Activated naive CD4-positive, alpha-beta T cell treated with anti-CD3 and anti-CD28 coated beads, Interleukin-2, amount 10 ng/mL, durations not matched to agents 7 days and 5 days (primary cell): Measurements from ENCODE around the gene TP53TG5.
A peak's percentile ranks its signal among the peaks of the same experiment; 100 is the strongest.

Experiments used
- CTCF ChIA-PET: fragments of 350-600 bp; sonication (Branson Sonifier 250); formaldehyde crosslinking; loops from one replicate; lab custom pipeline; 2021; ENCODE audit warnings: antibody characterized with exemption; lab: Charles Lee
- DNase-seq: peaks from one replicate; pipeline ENCODE4 v3.0.0-alpha.2; 2020
- H3K27ac Mint-ChIP-seq: one replicate; pipeline ENCODE4 v1.8.0; 2021; ENCODE audit warnings: mild to moderate bottlenecking, moderate library complexity, mixed read lengths
- H3K27me3 Mint-ChIP-seq: one replicate; pipeline ENCODE4 v1.8.0; 2021; ENCODE audit warnings: mild to moderate bottlenecking, mixed read lengths
- H3K36me3 Mint-ChIP-seq: one replicate; pipeline ENCODE4 v1.8.0; 2021; ENCODE audit warnings: mixed read lengths
- H3K4me1 Mint-ChIP-seq: one replicate; pipeline ENCODE4 v1.8.0; 2021; ENCODE audit warnings: mixed read lengths
- H3K4me3 Mint-ChIP-seq: one replicate; pipeline ENCODE4 v1.8.0; 2021; ENCODE audit warnings: mild to moderate bottlenecking, moderate library complexity, mixed read lengths
- H3K9me3 Mint-ChIP-seq: one replicate; pipeline ENCODE4 v1.8.0; 2021; ENCODE audit warnings: mixed read lengths

The TP53TG5 gene

GRCh38 chr20:45378191-45378590 lies at the start of gene TP53TG5:
Gene TP53TG5 (minus strand): TSS chr20:45378325. CDS start chr20:45378236, 89 bp downstream.
- Mint-ChIP-seq H3K9me3 (no peaks in the 10 kb centered on the region), H3K36me3 (no peaks in the 10 kb centered on the region), H3K27me3 (no peaks in the 10 kb centered on the region), H3K4me1 (peaks cover 16% of the 10 kb centered on the region), H3K27ac (no peak within 1 kb of the TSS), H3K4me3 (no peak within 1 kb of the TSS)
- no peak for DNase-seq
- CTCF ChIA-PET: interaction anchor here (9.0 to 20.1 kb wide), 2 partner anchors 56 to 73 kb away, joined by 72 to 382 read pairs; no protein-coding TSS in a partner anchor

- DNase-seq: no peak
- CTCF ChIA-PET: interaction anchor here (1.0 to 13.6 kb wide), 3 partner anchors 10 to 59 kb away, joined by 3 to 382 read pairs (median 9); partner anchors contain the start of gene SYS1
- Mint-ChIP-seq H3K36me3 (peaks cover 35% of the 10 kb centered on the region), H3K4me3 (no peak overlapping the region), H3K27ac (no peak overlapping the region), H3K4me1 (peaks cover 13% of the 10 kb centered on the region), H3K9me3 (no peaks in the 10 kb centered on the region), H3K27me3 (no peaks in the 10 kb centered on the region)
Measured at GRCh38 chr20:45427236-45428149, 49.4 kb upstream of the TP53TG5 start.

- Mint-ChIP-seq H3K4me3 (no peak overlapping the region), H3K36me3 (peaks cover 37% of the 10 kb centered on the region), H3K9me3 (no peaks in the 10 kb centered on the region), H3K4me1 (peaks cover 2% of the 10 kb centered on the region), H3K27me3 (no peaks in the 10 kb centered on the region), H3K27ac (no peak overlapping the region)
- no peak for DNase-seq
- CTCF ChIA-PET: no interaction called here
Measured at GRCh38 chr20:45426320-45427016, 48.3 kb upstream of the TP53TG5 start.

GRCh38 chr20:45425561-45425960 lies 47.4 kb upstream of the TP53TG5 start:
- no peak for DNase-seq
- Mint-ChIP-seq H3K36me3 (peaks cover 43% of the 10 kb centered on the region), H3K27ac (no peak overlapping the region), H3K4me1 (no peaks in the 10 kb centered on the region), H3K9me3 (no peaks in the 10 kb centered on the region), H3K27me3 (no peaks in the 10 kb centered on the region), H3K4me3 (no peak overlapping the region)
- CTCF ChIA-PET: no interaction called here

GRCh38 chr20:45423700-45424099 lies 45.6 kb upstream of the TP53TG5 start:
- H3K9me3 Mint-ChIP-seq: no peaks in the 10 kb centered on the region
- H3K27me3 Mint-ChIP-seq: no peaks in the 10 kb centered on the region
- H3K4me3 Mint-ChIP-seq: no peak overlapping the region
- H3K36me3 Mint-ChIP-seq: peaks cover 55% of the 10 kb centered on the region
- CTCF ChIA-PET: no interaction called here
- H3K4me1 Mint-ChIP-seq: peaks cover 2% of the 10 kb centered on the region
- DNase-seq: no peak
- no peak overlapping the region for H3K27ac Mint-ChIP-seq

- H3K36me3 Mint-ChIP-seq: peaks cover 44% of the 10 kb centered on the region
- H3K4me1 Mint-ChIP-seq: peaks cover 30% of the 10 kb centered on the region
- CTCF ChIA-PET: interaction anchor here (5.0 kb wide), 1 partner anchor 17 kb away, joined by 16 read pairs; no protein-coding TSS in a partner anchor
- no peak overlapping the region for H3K27ac Mint-ChIP-seq
- H3K4me3 Mint-ChIP-seq: no peak overlapping the region
- peaks cover 3% of the 10 kb centered on the region for H3K27me3 Mint-ChIP-seq
- no peak for DNase-seq
- H3K9me3 Mint-ChIP-seq: no peaks in the 10 kb centered on the region
Measured at GRCh38 chr20:45420125-45420524, 42.0 kb upstream of the TP53TG5 start.

- H3K36me3 Mint-ChIP-seq: peaks cover 39% of the 10 kb centered on the region
- no peak overlapping the region for H3K27ac Mint-ChIP-seq
- CTCF ChIA-PET: interaction anchor here (0.7 to 5.0 kb wide), 4 partner anchors 18 to 100 kb away, joined by 3 to 16 read pairs (median 4); partner anchors contain the start of gene SYS1
- no peak for DNase-seq
- peaks cover 32% of the 10 kb centered on the region for H3K4me1 Mint-ChIP-seq
- H3K27me3 Mint-ChIP-seq: peaks cover 3% of the 10 kb centered on the region
- H3K9me3 Mint-ChIP-seq: no peaks in the 10 kb centered on the region
- H3K4me3 Mint-ChIP-seq: no peak overlapping the region
Measured at GRCh38 chr20:45419188-45420091, 41.3 kb upstream of the TP53TG5 start.

GRCh38 chr20:45416917-45417316 lies 38.8 kb upstream of the TP53TG5 start:
- H3K4me1 Mint-ChIP-seq: peaks cover 34% of the 10 kb centered on the region
- H3K4me3 Mint-ChIP-seq: peak overlapping the region; percentile 92
- no peak for DNase-seq
- H3K27me3 Mint-ChIP-seq: peaks cover 3% of the 10 kb centered on the region
- peaks cover 28% of the 10 kb centered on the region for H3K36me3 Mint-ChIP-seq
- no peaks in the 10 kb centered on the region for H3K9me3 Mint-ChIP-seq
- CTCF ChIA-PET: interaction anchor here (1.7 to 2.3 kb wide), 4 partner anchors 16 to 54 kb away, joined by 3 to 17 read pairs (median 6); partner anchors contain the start of gene SYS1
- peak overlapping the region; percentile 91 for H3K27ac Mint-ChIP-seq

- peak; percentile 93 for DNase-seq
- Mint-ChIP-seq H3K27ac (peak within 1 kb of the TSS; percentile 91), H3K4me3 (peak within 1 kb of the TSS; percentile 92), H3K9me3 (no peaks in the 10 kb centered on the region), H3K36me3 (peaks cover 23% of the 10 kb centered on the region), H3K4me1 (peaks cover 34% of the 10 kb centered on the region), H3K27me3 (peaks cover 3% of the 10 kb centered on the region)
- CTCF ChIA-PET: interaction anchor here (1.0 to 2.3 kb wide), 6 partner anchors 9 to 97 kb away, joined by 3 to 17 read pairs (median 6); partner anchors contain the start of gene SYS1
Measured at GRCh38 chr20:45415822-45416637, 37.9 kb upstream of the TP53TG5 start, which contains the start of gene PIGT. Gene PIGT (plus strand): TSS chr20:45416141. CDS start chr20:45416157, 16 bp downstream.

- DNase-seq: no peak
- peaks cover 13% of the 10 kb centered on the region for H3K36me3 Mint-ChIP-seq
- CTCF ChIA-PET: interaction anchor here (1.3 to 1.8 kb wide), 3 partner anchors 22 to 40 kb away, joined by 3 to 9 read pairs (median 6); no protein-coding TSS in a partner anchor
Measured at GRCh38 chr20:45413479-45413878, 35.4 kb upstream of the TP53TG5 start.

GRCh38 chr20:45412653-45413052 lies 34.5 kb upstream of the TP53TG5 start:
- no peak for DNase-seq
- Mint-ChIP-seq H3K27me3 (peaks cover 15% of the 10 kb centered on the region), H3K9me3 (no peaks in the 10 kb centered on the region), H3K36me3 (peaks cover 8% of the 10 kb centered on the region), H3K27ac (no peak overlapping the region), H3K4me1 (peaks cover 27% of the 10 kb centered on the region), H3K4me3 (no peak overlapping the region)
- CTCF ChIA-PET: interaction anchor here (0.6 to 1.8 kb wide), 4 partner anchors 23 to 98 kb away, joined by 3 to 9 read pairs (median 4); no protein-coding TSS in a partner anchor

More at GRCh38 chr20:45413479-45413878, 35.4 kb upstream of the TP53TG5 start:
- no peak overlapping the region for H3K27ac Mint-ChIP-seq
- H3K27me3 Mint-ChIP-seq: peaks cover 7% of the 10 kb centered on the region
- H3K9me3 Mint-ChIP-seq: no peaks in the 10 kb centered on the region
- H3K4me1 Mint-ChIP-seq: peaks cover 32% of the 10 kb centered on the region
- H3K4me3 Mint-ChIP-seq: no peak overlapping the region

GRCh38 chr20:45410887-45411286 lies 32.8 kb upstream of the TP53TG5 start:
- no peak for DNase-seq
- Mint-ChIP-seq H3K4me1 (peaks cover 19% of the 10 kb centered on the region), H3K27me3 (peaks cover 31% of the 10 kb centered on the region), H3K27ac (peak overlapping the region; percentile 52), H3K9me3 (no peaks in the 10 kb centered on the region), H3K36me3 (peaks cover 8% of the 10 kb centered on the region), H3K4me3 (no peak overlapping the region)
- CTCF ChIA-PET: no interaction called here
